Measurements from ENCODE around the gene HARS2. TPM values are rescaled to one million over a fixed set of nuclear protein-coding genes. Genes with fewer than 3 reads are reported as not detected.

HARS2 gene
- total and polyA plus RNA-seq, 10 of the 15 experiments (the other 5 are each of a cell fraction or from before 2014, with no cell fraction given): 9.3 to 34.3 (median 24.8) TPM

- TF ChIP-seq, protein P1, sequence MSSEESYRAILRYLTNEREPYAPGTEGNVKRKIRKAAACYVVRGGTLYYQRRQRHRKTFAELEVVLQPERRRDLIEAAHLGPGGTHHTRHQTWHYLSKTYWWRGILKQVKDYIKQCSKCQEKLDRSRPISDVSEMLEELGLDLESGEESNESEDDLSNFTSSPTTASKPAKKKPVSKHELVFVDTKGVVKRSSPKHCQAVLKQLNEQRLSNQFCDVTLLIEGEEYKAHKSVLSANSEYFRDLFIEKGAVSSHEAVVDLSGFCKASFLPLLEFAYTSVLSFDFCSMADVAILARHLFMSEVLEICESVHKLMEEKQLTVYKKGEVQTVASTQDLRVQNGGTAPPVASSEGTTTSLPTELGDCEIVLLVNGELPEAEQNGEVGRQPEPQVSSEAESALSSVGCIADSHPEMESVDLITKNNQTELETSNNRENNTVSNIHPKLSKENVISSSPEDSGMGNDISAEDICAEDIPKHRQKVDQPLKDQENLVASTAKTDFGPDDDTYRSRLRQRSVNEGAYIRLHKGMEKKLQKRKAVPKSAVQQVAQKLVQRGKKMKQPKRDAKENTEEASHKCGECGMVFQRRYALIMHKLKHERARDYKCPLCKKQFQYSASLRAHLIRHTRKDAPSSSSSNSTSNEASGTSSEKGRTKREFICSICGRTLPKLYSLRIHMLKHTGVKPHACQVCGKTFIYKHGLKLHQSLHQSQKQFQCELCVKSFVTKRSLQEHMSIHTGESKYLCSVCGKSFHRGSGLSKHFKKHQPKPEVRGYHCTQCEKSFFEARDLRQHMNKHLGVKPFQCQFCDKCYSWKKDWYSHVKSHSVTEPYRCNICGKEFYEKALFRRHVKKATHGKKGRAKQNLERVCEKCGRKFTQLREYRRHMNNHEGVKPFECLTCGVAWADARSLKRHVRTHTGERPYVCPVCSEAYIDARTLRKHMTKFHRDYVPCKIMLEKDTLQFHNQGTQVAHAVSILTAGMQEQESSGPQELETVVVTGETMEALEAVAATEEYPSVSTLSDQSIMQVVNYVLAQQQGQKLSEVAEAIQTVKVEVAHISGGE (CRISPR knock-in tag; IDR thresholded peaks at IDR 0.05): peak; percentile 13; the same call in 1 of the 2 replicates
- TF ChIP-seq KAT2A (conservative IDR thresholded peaks at IDR 0.05; ENCODE audit: control insufficient read depth, low read depth, low read length) (no peak), E4F1 (IDR thresholded peaks at IDR 0.05; ENCODE audit: borderline replicate concordance, partially characterized antibody) (peak; percentile 64), LARP7 (IDR thresholded peaks at IDR 0.05) (peak; percentile 51), BCL3 (IDR thresholded peaks at IDR 0.05; ENCODE audit: borderline replicate concordance, insufficient read depth, low read depth, low read length, poor library complexity, severe bottlenecking) (peak; percentile 62), NR2C1 (IDR thresholded peaks at IDR 0.05) (peak; percentile 81), SMARCA5 (IDR thresholded peaks at IDR 0.05) (peak; percentile 65; the same call in 1 of the 2 replicates), SIX5 (IDR thresholded peaks at IDR 0.05; ENCODE audit: low read depth, low read length, severe bottlenecking) (peak; percentile 49)
- TF ChIP-seq, protein P2, sequence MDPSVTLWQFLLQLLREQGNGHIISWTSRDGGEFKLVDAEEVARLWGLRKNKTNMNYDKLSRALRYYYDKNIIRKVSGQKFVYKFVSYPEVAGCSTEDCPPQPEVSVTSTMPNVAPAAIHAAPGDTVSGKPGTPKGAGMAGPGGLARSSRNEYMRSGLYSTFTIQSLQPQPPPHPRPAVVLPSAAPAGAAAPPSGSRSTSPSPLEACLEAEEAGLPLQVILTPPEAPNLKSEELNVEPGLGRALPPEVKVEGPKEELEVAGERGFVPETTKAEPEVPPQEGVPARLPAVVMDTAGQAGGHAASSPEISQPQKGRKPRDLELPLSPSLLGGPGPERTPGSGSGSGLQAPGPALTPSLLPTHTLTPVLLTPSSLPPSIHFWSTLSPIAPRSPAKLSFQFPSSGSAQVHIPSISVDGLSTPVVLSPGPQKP (IDR thresholded peaks at IDR 0.05; ENCODE audit: low read depth, low read length): peak; percentile 93
- TF ChIP-seq, protein P3, sequence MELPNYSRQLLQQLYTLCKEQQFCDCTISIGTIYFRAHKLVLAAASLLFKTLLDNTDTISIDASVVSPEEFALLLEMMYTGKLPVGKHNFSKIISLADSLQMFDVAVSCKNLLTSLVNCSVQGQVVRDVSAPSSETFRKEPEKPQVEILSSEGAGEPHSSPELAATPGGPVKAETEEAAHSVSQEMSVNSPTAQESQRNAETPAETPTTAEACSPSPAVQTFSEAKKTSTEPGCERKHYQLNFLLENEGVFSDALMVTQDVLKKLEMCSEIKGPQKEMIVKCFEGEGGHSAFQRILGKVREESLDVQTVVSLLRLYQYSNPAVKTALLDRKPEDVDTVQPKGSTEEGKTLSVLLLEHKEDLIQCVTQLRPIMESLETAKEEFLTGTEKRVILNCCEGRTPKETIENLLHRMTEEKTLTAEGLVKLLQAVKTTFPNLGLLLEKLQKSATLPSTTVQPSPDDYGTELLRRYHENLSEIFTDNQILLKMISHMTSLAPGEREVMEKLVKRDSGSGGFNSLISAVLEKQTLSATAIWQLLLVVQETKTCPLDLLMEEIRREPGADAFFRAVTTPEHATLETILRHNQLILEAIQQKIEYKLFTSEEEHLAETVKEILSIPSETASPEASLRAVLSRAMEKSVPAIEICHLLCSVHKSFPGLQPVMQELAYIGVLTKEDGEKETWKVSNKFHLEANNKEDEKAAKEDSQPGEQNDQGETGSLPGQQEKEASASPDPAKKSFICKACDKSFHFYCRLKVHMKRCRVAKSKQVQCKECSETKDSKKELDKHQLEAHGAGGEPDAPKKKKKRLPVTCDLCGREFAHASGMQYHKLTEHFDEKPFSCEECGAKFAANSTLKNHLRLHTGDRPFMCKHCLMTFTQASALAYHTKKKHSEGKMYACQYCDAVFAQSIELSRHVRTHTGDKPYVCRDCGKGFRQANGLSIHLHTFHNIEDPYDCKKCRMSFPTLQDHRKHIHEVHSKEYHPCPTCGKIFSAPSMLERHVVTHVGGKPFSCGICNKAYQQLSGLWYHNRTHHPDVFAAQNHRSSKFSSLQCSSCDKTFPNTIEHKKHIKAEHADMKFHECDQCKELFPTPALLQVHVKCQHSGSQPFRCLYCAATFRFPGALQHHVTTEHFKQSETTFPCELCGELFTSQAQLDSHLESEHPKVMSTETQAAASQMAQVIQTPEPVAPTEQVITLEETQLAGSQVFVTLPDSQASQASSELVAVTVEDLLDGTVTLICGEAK (IDR thresholded peaks at IDR 0.05; ENCODE audit: borderline replicate concordance): peak; percentile 96
Observed at GRCh38 chr5:140690941-140691924, at the start of gene HARS2, which contains the start of gene HARS1 (continued).

Data from GM12878 (cell line).